Colonic mucosa (tissue), 4 donors: Measurements from ENCODE around the gene DPT. TPM values are rescaled to one million over a fixed set of nuclear protein-coding genes. Genes with fewer than 3 reads are reported as not detected.

ENCODE experiments used
- DNase-seq: peaks from one replicate; pipeline ENCODE4 v3.0.0-alpha.2; 2020
- H3K27ac ChIP-seq: fragments of 200-600 bp; one replicate; pipeline ENCODE4 v1.8.0; 2021
- H3K27me3 ChIP-seq: fragments of 200-600 bp; one replicate; pipeline ENCODE4 v1.8.0; 2021
- H3K36me3 ChIP-seq: fragments of 200-600 bp; one replicate; pipeline ENCODE4 v1.8.0; 2021
- H3K4me1 ChIP-seq: fragments of 200-600 bp; one replicate; pipeline ENCODE4 v1.8.0; 2021; ENCODE audit warnings: mild to moderate bottlenecking
- H3K4me3 ChIP-seq: fragments of 200-600 bp; one replicate; pipeline ENCODE4 v1.8.0; 2021
- H3K9ac ChIP-seq, 2 donors: one replicate each; pipeline ENCODE4 v1.7.0; 2013; ENCODE audit warnings: control low read depth in 2 of 2, low read depth in 2 of 2, low read length in 2 of 2
- H3K9me3 ChIP-seq: fragments of 200-600 bp; one replicate; pipeline ENCODE4 v1.8.0; 2021
- intact Hi-C: fragments of 100-400 bp; cut with DNase I; formaldehyde crosslinking; loops from one replicate; pipeline ENCODE4 v1.14.1; 2022
- total RNA-seq, 2 donors: library from RNA; stranded (reverse); fragmentation: NEBNext Ultra II Directional in 1 of 2; extraction: Animal tissue kit (Norgen Biotek cat#: 25700) in 1 of 2; gene quantifications; one replicate each; pipeline ENCODE4 v1.2.1, GENCODE V29; 2021
- TF ChIP-seq, protein P1 (sequence below): fragments of 200-600 bp; IDR thresholded peaks from one replicate; pipeline ENCODE4 v1.8.0; 2022; ENCODE audit warnings: antibody characterized with exemption, mild to moderate bottlenecking
- donor health status: healthy.
- donor health status: DM: no; HTN: no; CAD: no.
- donor health status: DM: no; HTN: no; CAD: no.

Gene DPT
- total RNA-seq, 2 donors from 2014 or later: 1.2 to 16.2 TPM

DNA sequence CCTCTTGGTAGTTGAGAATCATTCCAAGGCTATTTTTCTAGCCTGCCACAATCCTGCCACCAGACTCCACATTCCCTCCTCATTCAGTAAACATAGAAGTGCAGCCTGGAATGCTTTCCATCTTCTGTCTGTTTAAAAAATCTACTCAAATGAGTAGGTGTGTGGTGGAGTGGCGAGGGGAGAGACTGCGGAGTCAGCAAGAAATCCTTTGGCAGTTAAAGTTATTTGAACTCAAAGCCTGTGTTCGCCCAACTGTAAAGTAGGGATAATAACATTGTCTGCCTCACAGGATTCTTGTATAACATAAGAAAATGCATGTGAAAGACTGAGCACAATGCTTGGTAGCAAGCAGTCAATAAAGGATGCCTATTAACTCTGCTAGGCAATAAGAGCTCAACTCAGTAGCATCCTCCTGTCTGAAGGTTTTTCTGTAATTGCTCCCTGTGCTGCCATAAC is 22.2 kb upstream of the DPT start:
- Histone ChIP-seq H3K4me1 (peaks cover 3% of the 10 kb centered on the region), H3K36me3 (no peaks in the 10 kb centered on the region), H3K27me3 (no peaks in the 10 kb centered on the region), H3K9ac (no peak overlapping the region), H3K9me3 (no peaks in the 10 kb centered on the region), H3K4me3 (no peak overlapping the region), H3K27ac (no peak overlapping the region)
- TF ChIP-seq, protein P1, sequence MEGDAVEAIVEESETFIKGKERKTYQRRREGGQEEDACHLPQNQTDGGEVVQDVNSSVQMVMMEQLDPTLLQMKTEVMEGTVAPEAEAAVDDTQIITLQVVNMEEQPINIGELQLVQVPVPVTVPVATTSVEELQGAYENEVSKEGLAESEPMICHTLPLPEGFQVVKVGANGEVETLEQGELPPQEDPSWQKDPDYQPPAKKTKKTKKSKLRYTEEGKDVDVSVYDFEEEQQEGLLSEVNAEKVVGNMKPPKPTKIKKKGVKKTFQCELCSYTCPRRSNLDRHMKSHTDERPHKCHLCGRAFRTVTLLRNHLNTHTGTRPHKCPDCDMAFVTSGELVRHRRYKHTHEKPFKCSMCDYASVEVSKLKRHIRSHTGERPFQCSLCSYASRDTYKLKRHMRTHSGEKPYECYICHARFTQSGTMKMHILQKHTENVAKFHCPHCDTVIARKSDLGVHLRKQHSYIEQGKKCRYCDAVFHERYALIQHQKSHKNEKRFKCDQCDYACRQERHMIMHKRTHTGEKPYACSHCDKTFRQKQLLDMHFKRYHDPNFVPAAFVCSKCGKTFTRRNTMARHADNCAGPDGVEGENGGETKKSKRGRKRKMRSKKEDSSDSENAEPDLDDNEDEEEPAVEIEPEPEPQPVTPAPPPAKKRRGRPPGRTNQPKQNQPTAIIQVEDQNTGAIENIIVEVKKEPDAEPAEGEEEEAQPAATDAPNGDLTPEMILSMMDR: no peak
- intact Hi-C loops: no loop called here
- DNase-seq: no peak

DNA sequence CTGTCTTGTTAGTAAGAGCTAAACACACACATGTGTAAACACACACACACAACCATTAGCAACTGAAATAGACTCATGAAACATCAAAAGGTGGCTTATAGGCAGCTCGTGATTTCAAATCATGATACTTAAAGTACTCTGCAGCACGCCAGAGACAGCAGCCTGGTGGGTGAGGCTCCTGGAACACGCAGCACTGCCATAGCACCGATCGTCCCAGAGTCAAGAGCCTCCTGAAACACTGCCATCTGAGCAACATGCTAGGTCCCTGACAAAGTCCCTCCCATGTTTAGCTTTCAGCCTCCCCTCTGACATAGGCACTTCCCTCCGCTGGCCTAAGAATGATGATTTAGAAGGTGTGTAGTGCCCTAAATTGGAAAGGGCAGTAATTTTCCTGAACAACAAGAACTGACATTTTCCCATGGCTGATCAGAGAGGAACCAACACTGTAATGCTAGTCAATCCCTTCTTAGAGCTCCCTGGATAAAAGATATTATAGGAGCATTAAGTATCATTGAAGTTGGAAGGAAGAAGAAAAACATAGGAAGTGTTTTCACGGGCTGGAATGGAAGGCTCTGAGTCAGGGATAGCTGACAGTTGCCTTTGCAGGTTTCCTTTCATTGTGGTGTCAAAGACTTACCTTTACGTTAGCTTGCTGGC is 14.1 kb upstream of the DPT start:
- H3K4me1 ChIP-seq: no peaks in the 10 kb centered on the region
- H3K36me3 ChIP-seq: no peaks in the 10 kb centered on the region
- no peak overlapping the region for H3K27ac ChIP-seq
- H3K9ac ChIP-seq: no peak overlapping the region
- H3K27me3 ChIP-seq: no peaks in the 10 kb centered on the region
- intact Hi-C loops: no loop called here
- no peak overlapping the region for H3K4me3 ChIP-seq
- no peak for DNase-seq
- TF ChIP-seq, protein P1: no peak
- no peaks in the 10 kb centered on the region for H3K9me3 ChIP-seq

DNA sequence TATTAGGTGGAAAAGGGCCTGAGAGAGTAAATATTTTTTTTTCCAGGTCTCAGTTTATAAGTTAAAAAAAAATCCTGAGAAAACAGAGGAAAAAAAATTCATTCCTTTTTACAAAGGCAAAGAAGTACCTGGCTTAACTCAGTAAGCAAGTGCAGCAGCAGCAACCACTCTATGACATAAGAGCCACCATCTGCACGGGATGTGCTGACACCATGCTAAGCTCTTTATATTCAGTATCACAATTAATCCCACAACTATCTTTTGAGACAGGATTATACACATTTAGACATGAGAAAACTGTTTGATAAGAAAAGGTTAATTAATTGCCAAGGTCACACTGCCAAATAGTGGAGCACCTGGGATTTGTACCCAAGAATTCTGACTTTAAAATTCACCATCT is 13.4 kb upstream of the DPT start:
- TF ChIP-seq, protein P1: no peak
- intact Hi-C loops: no loop called here
- Histone ChIP-seq H3K9me3 (no peaks in the 10 kb centered on the region), H3K9ac (no peak overlapping the region), H3K4me1 (no peaks in the 10 kb centered on the region), H3K4me3 (no peak overlapping the region), H3K36me3 (no peaks in the 10 kb centered on the region), H3K27ac (no peak overlapping the region), H3K27me3 (no peaks in the 10 kb centered on the region)
- DNase-seq: no peak

DNA sequence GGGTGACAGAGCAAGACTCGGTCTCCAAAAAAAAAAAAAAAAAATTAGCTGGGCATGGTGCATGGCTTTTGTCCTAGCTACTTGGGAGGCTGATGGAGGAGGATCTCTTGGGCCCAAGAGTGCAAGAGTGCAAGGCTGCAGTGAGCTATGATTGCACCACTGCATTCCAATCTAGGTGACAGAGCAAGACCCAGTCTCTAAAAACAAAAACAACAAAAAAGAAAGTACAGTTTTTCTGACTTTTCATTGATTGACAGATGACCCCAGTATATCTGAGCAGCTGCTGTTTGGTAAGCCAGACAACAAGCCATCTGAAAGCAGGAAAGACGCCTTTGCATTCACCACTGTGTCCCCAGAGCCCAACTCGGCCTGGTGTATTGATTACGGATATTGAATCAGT is 10.9 kb upstream of the DPT start:
- TF ChIP-seq, protein P1: no peak
- H3K27ac ChIP-seq: no peak overlapping the region

DNA sequence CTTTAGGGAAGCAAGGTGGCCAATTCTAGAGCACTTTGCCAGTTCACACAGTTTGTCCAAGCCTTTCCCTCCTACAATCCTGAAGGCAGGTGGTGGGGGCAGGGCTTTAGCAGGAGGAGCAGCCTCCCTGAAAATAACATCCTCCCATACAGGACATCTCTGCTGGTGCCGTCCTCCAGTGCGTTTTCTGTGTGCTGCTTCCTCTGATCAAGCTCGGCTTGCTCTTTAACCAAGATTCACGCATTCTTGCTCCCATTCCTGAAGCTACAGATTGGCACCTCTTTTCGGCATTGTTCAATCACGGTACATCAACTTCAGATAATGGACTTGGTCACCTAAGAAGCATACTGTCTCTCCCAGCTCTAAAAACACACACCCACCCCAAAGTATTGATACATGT is 7.5 kb upstream of the DPT start:
- Histone ChIP-seq H3K9ac (no peak overlapping the region), H3K27ac (no peak overlapping the region), H3K4me1 (no peaks in the 10 kb centered on the region), H3K27me3 (no peaks in the 10 kb centered on the region), H3K36me3 (no peaks in the 10 kb centered on the region), H3K4me3 (no peak overlapping the region), H3K9me3 (no peaks in the 10 kb centered on the region)
- intact Hi-C loops: no loop called here
- TF ChIP-seq, protein P1: no peak
- DNase-seq: no peak

More for the DNA sequence above, 10.9 kb upstream of the DPT start:
- DNase-seq: no peak
- H3K4me1 ChIP-seq: no peaks in the 10 kb centered on the region
- no peaks in the 10 kb centered on the region for H3K36me3 ChIP-seq
- intact Hi-C loops: no loop called here
- no peak overlapping the region for H3K9ac ChIP-seq
- no peak overlapping the region for H3K4me3 ChIP-seq
- no peaks in the 10 kb centered on the region for H3K9me3 ChIP-seq
- no peaks in the 10 kb centered on the region for H3K27me3 ChIP-seq
